ENCODE measurements around the gene ABHD8. TPM values are rescaled to one million over a fixed set of nuclear protein-coding genes. Genes with fewer than 3 reads are reported as not detected.

The ABHD8 gene
- total and polyA plus RNA-seq, 2 of the 13 experiments (the other 11 are each of a cell fraction or from before 2014, with no cell fraction given), result 6.3 to 7.2 TPM

DNA sequence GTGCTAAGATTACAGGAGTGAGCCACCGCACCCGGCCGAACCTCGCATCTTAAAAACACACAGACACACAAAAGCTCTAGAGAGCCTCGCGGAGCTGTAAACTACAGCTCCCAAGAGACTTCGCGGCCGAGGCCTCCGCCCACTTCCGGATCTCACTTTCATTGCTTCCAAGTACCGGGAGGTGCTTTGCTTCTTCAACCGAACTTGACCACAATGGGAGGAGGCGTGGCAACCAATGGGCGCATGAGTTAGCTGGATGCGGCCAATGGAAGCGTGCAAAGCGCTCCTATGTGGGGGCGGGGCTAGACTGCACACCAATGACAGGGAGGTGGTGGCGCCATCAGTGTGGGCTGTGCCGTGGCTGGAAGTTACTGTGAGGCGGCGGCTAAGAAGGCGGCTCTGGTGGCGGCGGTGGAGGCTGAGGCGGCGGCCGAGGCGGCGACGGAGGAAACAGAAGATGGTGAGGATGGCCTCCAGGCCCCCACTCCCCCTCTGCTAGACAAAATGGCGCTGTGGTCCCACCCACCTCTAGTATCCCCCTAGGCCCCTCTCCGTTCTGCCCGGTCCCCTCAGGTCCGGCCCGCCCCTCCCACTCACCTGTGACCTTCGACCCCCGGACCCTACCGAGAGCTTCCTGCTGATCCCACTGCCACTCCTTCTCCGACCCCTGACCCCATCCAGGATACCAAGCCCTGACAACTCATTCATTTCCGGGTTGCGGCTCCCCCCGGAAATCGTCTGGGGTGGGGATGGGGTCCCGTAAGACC is 6.2 kb upstream of the ABHD8 start, which contains the start of gene DDA1 (continued):
- TF ChIP-seq ZSCAN31 (CRISPR knock-in tag; IDR thresholded peaks at IDR 0.05; ENCODE audit: low read depth) (0 out of 2 replicates have a peak, but pooled peaks have one; percentile 24), ZNF441 (CRISPR knock-in tag; IDR thresholded peaks at IDR 0.05; ENCODE audit: borderline replicate concordance) (no peak), ZNF788 (CRISPR knock-in tag; IDR thresholded peaks at IDR 0.05; ENCODE audit: borderline replicate concordance) (0 out of 2 replicates have a peak, but pooled peaks have one; percentile 66), ZNF883 (CRISPR knock-in tag; IDR thresholded peaks at IDR 0.05; ENCODE audit: not compliant biosample characterization) (peak; percentile 62), ZBTB20 (CRISPR knock-in tag; IDR thresholded peaks at IDR 0.05; ENCODE audit: borderline replicate concordance, low read depth) (peak; percentile 58; the same call in 1 of the 2 replicates), POLR2G (IDR thresholded peaks at IDR 0.05; ENCODE audit: low read depth, low read length) (peak; percentile 80), ETV5 (CRISPR knock-in tag; IDR thresholded peaks at IDR 0.05; ENCODE audit: borderline replicate concordance) (peak; percentile 51; the same call in 1 of the 2 replicates), NFKB2 (CRISPR knock-in tag; IDR thresholded peaks at IDR 0.05; ENCODE audit: borderline replicate concordance) (0 out of 2 replicates have a peak, but pooled peaks have one; percentile 29), NR2F1 (CRISPR knock-in tag; IDR thresholded peaks at IDR 0.05) (peak; percentile 62 to 89; a peak in 3 of 4 replicates), GABPB1 (CRISPR knock-in tag; IDR thresholded peaks at IDR 0.05) (peak; percentile 93), TAF1 (CRISPR knock-in tag; IDR thresholded peaks at IDR 0.05) (peak; percentile 73), ZNF629 (CRISPR knock-in tag; conservative IDR thresholded peaks at IDR 0.05) (no peak), ZNF616 (CRISPR knock-in tag; IDR thresholded peaks at IDR 0.05; ENCODE audit: low read depth) (no peak), TBX2 (CRISPR knock-in tag; IDR thresholded peaks at IDR 0.05; ENCODE audit: borderline replicate concordance) (peak; percentile 32; the same call in 1 of the 2 replicates), SRSF1 (optimal IDR thresholded peaks at IDR 0.05; ENCODE audit: low read depth, low read length) (peak; percentile 62), PHF20 (CRISPR knock-in tag; IDR thresholded peaks at IDR 0.05) (peak; percentile 84), TEAD2 (CRISPR knock-in tag; IDR thresholded peaks at IDR 0.05) (no peak), RFX5 (IDR thresholded peaks at IDR 0.05; ENCODE audit: low read depth, low read length) (peak; percentile 67), HCFC1 (IDR thresholded peaks at IDR 0.05; ENCODE audit: low read depth, low read length) (peak; percentile 90), ZNF772 (CRISPR knock-in tag; IDR thresholded peaks at IDR 0.05) (no peak; the same call in 1 of the 2 replicates), NCOA1 (CRISPR knock-in tag; IDR thresholded peaks at IDR 0.05) (0 out of 2 replicates have a peak, but pooled peaks have one; percentile 77), GLI4 (CRISPR knock-in tag; IDR thresholded peaks at IDR 0.05; ENCODE audit: borderline replicate concordance) (0 out of 2 replicates have a peak, but pooled peaks have one; percentile 29)
- TF ChIP-seq, protein P1, sequence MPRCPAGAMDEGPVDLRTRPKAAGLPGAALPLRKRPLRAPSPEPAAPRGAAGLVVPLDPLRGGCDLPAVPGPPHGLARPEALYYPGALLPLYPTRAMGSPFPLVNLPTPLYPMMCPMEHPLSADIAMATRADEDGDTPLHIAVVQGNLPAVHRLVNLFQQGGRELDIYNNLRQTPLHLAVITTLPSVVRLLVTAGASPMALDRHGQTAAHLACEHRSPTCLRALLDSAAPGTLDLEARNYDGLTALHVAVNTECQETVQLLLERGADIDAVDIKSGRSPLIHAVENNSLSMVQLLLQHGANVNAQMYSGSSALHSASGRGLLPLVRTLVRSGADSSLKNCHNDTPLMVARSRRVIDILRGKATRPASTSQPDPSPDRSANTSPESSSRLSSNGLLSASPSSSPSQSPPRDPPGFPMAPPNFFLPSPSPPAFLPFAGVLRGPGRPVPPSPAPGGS (CRISPR knock-in tag; IDR thresholded peaks at IDR 0.05), result 0 out of 2 replicates have a peak, but pooled peaks have one; percentile 28
- TF ChIP-seq, protein P2, sequence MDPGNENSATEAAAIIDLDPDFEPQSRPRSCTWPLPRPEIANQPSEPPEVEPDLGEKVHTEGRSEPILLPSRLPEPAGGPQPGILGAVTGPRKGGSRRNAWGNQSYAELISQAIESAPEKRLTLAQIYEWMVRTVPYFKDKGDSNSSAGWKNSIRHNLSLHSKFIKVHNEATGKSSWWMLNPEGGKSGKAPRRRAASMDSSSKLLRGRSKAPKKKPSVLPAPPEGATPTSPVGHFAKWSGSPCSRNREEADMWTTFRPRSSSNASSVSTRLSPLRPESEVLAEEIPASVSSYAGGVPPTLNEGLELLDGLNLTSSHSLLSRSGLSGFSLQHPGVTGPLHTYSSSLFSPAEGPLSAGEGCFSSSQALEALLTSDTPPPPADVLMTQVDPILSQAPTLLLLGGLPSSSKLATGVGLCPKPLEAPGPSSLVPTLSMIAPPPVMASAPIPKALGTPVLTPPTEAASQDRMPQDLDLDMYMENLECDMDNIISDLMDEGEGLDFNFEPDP (CRISPR knock-in tag; conservative IDR thresholded peaks at IDR 0.05), result peak; percentile 97
